Aorta (tissue), 5 donors: Measurements from ENCODE around the gene VAT1L. TPM values are rescaled to one million over a fixed set of nuclear protein-coding genes. Genes with fewer than 3 reads are reported as not detected.

Experiments
- ATAC-seq: fragments of 200-7000 bp; cut with Tn5 transposase; one replicate; pipeline ENCODE4 v1.9.1; 2022; ENCODE audit warnings: moderate library complexity; ENCODE audit not compliant: low FRiP score
- DNase-seq, 2 donors: peaks; one replicate each; pipeline ENCODE4 v3.0.0-alpha.2; 2020
- H3K27ac ChIP-seq, 2 donors: one replicate each; pipeline ENCODE4 v1.5.1; 2013; ENCODE audit warnings: low read length in 2 of 2, mild to moderate bottlenecking in 2 of 2, moderate library complexity in 2 of 2, control low read depth in 1 of 2, inconsistent platforms in 1 of 2, low read depth in 1 of 2
- H3K27me3 ChIP-seq, 2 donors: one replicate each; pipeline ENCODE4 v1.6.1; 2013; ENCODE audit warnings: control low read depth in 1 of 2, low read length in 1 of 2, mild to moderate bottlenecking in 1 of 2, moderate library complexity in 1 of 2; ENCODE audit not compliant: insufficient read depth in 2 of 2, control insufficient read depth in 1 of 2
- H3K36me3 ChIP-seq, 2 donors: one replicate each; pipeline ENCODE4 v1.6.1; 2013; ENCODE audit warnings: control low read depth in 1 of 2, low read length in 1 of 2, mild to moderate bottlenecking in 1 of 2; ENCODE audit not compliant: insufficient read depth in 2 of 2, control insufficient read depth in 1 of 2
- H3K4me1 ChIP-seq, 2 donors: one replicate each; pipeline ENCODE4 v1.6.1; 2013; ENCODE audit warnings: low read length in 2 of 2, control low read depth in 1 of 2, mild to moderate bottlenecking in 1 of 2, moderate library complexity in 1 of 2; ENCODE audit not compliant: insufficient read depth in 2 of 2, control insufficient read depth in 1 of 2
- H3K4me3 ChIP-seq, 2 donors: one replicate each; pipeline ENCODE4 v1.5.1; 2013; ENCODE audit warnings: low read length in 2 of 2, control low read depth in 1 of 2, mild to moderate bottlenecking in 1 of 2
- H3K9me3 ChIP-seq: one replicate; pipeline ENCODE4 v1.6.1; 2013; ENCODE audit warnings: mild to moderate bottlenecking, low read length; ENCODE audit not compliant: control insufficient read depth
- WGBS, 2 donors: extraction: QIAGEN DNeasy Blood & Tissue Kit; methylation state at CpG; one replicate each; pipeline ENCODE4 v1.1.7; 2013; 5-methylcytosine and 5-hydroxymethylcytosine counted together
- intact Hi-C, 2 donors: fragments of 100-400 bp; cut with DNase I; formaldehyde crosslinking; loops; one replicate each; pipeline versions ENCODE4 v1.14.2 to v1.15.0; 2022
- polyA plus RNA-seq, 2 donors: library from polyadenylated mRNA; stranded (reverse); fragments of 200-250 nt; gene quantifications; one replicate each; pipeline ENCODE4 v1.2.3, GENCODE V29; 2013
- total RNA-seq, 2 donors: library from RNA; stranded (reverse); fragmentation: NEBNext Ultra II Directional; extraction: Animal tissue kit (Norgen Biotek cat#: 25700); gene quantifications; one replicate each; pipeline ENCODE4 v1.2.1, GENCODE V29; 2021
- donor health status: healthy with polysubstance abuse.
- donor health status: Bipolar disorder and iron deficiency.
- donor health status: DM: no; HTN: no; CAD: no.
- donor health status: DM: no; HTN: no; CAD: no.
- donor health status: DM: yes; HTN: yes; CAD: no.

The VAT1L gene
- total and polyA plus RNA-seq, 4 donors: 9.3 to 28.4 (median 17.6) TPM

DNA sequence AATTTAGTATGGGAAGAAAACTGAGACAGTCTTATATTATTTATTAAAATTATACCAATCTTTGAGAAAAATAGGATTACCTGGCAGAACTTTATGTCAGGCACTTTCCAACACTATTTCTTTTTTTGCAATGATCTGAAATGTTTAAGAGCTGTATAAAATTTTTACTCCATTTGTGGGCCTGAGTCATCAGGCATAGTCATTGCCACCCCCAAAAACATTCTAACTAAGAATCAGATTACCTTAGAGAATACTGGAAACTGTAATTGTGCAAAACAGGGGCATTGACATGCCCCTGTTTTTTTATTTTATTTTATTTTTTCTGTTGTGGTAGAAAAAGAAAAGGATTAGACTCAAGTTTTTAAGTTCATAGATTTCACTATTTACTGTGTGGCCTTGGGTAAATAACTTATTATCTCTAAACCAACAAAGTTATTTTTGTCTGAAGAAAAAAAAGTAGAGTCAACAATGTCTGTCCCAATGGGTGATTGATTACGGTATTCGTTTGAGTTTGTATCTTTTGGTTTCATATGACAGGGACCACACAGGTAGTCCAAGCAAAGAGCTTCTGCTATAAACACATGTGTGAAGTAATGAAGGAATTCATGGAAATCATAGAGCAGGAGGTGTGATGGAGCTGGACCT is 24.6 kb downstream of the VAT1L start:
- no peaks in the 10 kb centered on the region for H3K27me3 ChIP-seq
- H3K9me3 ChIP-seq: no peaks in the 10 kb centered on the region
- H3K4me3 ChIP-seq: no peak overlapping the region
- ATAC-seq (no peak), DNase-seq (no peak)
- intact Hi-C loops: no loop called here
- H3K27ac ChIP-seq: no peak overlapping the region
- H3K36me3 ChIP-seq: peaks cover 0 to 2% of the 10 kb centered on the region in 2 donors
- H3K4me1 ChIP-seq: no peaks in the 10 kb centered on the region
- WGBS, 2 donors: 35 to 43% methylated on average over 2 of the region's 2 CpGs

DNA sequence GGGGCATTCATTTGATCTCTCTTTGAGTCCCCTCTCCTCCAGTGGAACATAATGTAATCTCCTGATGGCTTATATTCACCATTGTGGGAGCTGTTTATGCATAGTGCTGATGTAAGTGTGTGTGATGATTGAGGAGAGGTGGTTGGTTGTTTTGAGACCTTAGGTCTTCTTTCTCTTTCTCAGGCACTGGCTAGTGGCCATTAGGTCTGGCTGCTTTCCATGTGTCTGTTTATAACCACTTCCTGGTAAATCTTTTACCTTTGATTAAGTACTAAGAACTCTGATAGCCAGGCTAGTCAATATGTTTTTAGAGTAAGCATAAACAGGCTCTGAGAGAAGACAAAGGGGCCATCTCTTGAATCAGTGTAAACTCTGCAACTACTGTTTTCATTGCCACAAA is 27.9 kb downstream of the VAT1L start:
- no peaks in the 10 kb centered on the region for H3K4me1 ChIP-seq
- no peak overlapping the region for H3K27ac ChIP-seq
- H3K9me3 ChIP-seq: no peaks in the 10 kb centered on the region
- H3K36me3 ChIP-seq: peaks cover 0 to 8% of the 10 kb centered on the region in 2 donors
- no peak overlapping the region for H3K4me3 ChIP-seq
- ATAC-seq: no peak
- intact Hi-C loops: no loop called here
- H3K27me3 ChIP-seq: no peaks in the 10 kb centered on the region
- no peak for DNase-seq

DNA sequence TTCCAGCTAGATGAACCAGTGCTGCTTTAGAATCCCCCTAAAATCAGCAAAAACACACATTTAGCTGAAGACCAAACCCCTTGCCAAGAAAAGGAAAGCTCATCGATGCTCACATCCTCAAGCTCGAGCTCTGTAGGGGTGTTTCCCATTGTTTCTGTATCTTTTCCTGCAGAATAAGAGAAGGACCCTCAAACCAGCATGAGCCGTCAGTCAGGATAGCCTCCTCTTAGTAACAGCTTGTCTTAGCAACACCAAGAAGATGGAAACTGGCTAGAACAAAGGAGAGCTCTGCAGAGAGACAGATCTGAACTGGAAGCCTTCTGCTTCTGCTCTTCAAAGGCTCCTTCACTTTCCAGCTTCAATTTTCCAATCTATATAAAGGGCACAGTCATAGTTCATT is 32.0 kb downstream of the VAT1L start:
- no peak for DNase-seq
- Histone ChIP-seq H3K4me1 (peaks cover 0 to 3% of the 10 kb centered on the region in 2 donors), H3K27ac (no peak overlapping the region), H3K27me3 (no peaks in the 10 kb centered on the region), H3K4me3 (no peak overlapping the region), H3K36me3 (peaks cover 0 to 8% of the 10 kb centered on the region in 2 donors), H3K9me3 (no peaks in the 10 kb centered on the region)
- intact Hi-C loops: no loop called here
- WGBS, 2 donors: 80 to 90% methylated on average over 3 of the region's 3 CpGs
- ATAC-seq: no peak

DNA sequence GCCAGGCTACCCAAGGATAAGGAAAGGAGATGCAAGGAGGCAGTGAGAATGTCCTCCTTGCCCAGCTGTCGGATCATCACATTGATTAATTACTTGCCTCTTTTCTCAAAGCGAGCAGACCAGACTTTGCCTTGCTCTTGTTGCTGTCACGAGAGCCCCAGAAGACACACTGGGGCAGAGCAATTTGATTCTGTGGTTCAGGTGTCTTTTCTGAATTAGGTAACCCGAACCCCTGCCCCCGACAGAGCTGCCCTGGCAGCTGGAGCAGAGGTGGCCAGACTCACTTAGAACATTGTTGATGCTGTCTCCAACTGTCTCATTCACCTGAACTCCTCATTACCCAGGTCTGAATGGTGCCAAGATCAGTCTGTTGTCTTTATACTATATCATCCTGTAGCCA is 34.3 kb downstream of the VAT1L start:
- H3K36me3 ChIP-seq: peaks cover 0 to 10% of the 10 kb centered on the region in 2 donors

DNA sequence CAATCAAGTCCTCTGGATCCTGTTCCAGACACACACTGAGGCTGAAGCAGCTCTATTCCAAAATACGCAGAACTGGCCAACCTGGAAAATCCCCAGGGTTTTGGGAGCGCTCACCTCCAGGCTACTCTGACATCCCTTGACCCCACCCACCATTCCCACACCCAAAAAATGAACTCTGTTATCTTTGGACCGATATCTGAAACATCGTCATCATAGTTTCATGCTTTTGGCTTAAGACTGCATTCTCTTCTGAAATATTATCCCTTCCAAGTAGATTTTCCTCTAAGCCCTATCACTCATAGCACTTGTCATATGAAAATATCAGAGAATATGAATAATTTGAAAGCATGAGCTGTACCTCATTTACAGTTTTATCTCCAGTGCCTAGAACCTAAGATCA is 34.7 kb downstream of the VAT1L start:
- 7 to 13% methylated on average over 4 of the region's 4 CpGs for WGBS, 2 donors
- Histone ChIP-seq H3K9me3 (no peaks in the 10 kb centered on the region), H3K27me3 (no peaks in the 10 kb centered on the region), H3K36me3 (peaks cover 0 to 8% of the 10 kb centered on the region in 2 donors), H3K4me1 (peaks cover 0 to 3% of the 10 kb centered on the region in 2 donors), H3K27ac (no peak overlapping the region), H3K4me3 (no peak overlapping the region)
- ATAC-seq (no peak), DNase-seq (no peak)
- intact Hi-C loops: no loop called here

More for the DNA sequence above, 34.3 kb downstream of the VAT1L start:
- intact Hi-C loops: no loop called here
- no peaks in the 10 kb centered on the region for H3K9me3 ChIP-seq
- peaks cover 0 to 3% of the 10 kb centered on the region in 2 donors for H3K4me1 ChIP-seq
- no peaks in the 10 kb centered on the region for H3K27me3 ChIP-seq
- no peak overlapping the region for H3K4me3 ChIP-seq
- ATAC-seq: no peak
- H3K27ac ChIP-seq: no peak overlapping the region
- DNase-seq: no peak
- WGBS, 2 donors: 86 to 88% methylated on average over 5 of the region's 5 CpGs

GRCh38 chr16:77825196-77825595 is 36.8 kb downstream of the VAT1L start:
- DNase-seq (no peak), ATAC-seq (no peak)
- no peaks in the 10 kb centered on the region for H3K9me3 ChIP-seq
- peaks cover 0 to 4% of the 10 kb centered on the region in 2 donors for H3K36me3 ChIP-seq
- H3K4me3 ChIP-seq: no peak overlapping the region
- H3K4me1 ChIP-seq: peaks cover 0 to 3% of the 10 kb centered on the region in 2 donors
- H3K27ac ChIP-seq: no peak overlapping the region
- 84 to 91% methylated on average over 7 of the region's 7 CpGs for whole genome bisulfite sequencing, 2 donors
- intact Hi-C loops: no loop called here
- no peaks in the 10 kb centered on the region for H3K27me3 ChIP-seq

- Histone ChIP-seq H3K4me1 (peaks cover 0 to 3% of the 10 kb centered on the region in 2 donors), H3K9me3 (no peaks in the 10 kb centered on the region), H3K27ac (no peak overlapping the region), H3K36me3 (peaks cover 0 to 2% of the 10 kb centered on the region in 2 donors), H3K4me3 (no peak overlapping the region), H3K27me3 (no peaks in the 10 kb centered on the region)
- intact Hi-C loops: no loop called here
- WGBS, 2 donors: 19 to 34% methylated on average over 3 of the region's 3 CpGs
- no peak for ATAC-seq
- DNase-seq: no peak
Measured at GRCh38 chr16:77827032-77827431, 38.7 kb downstream of the VAT1L start.

GRCh38 chr16:77833921-77834634 is 45.7 kb downstream of the VAT1L start:
- Histone ChIP-seq H3K36me3 (no peaks in the 10 kb centered on the region), H3K27ac (no peak overlapping the region), H3K9me3 (no peaks in the 10 kb centered on the region), H3K4me3 (no peak overlapping the region), H3K4me1 (peaks cover 0 to 2% of the 10 kb centered on the region in 2 donors), H3K27me3 (no peaks in the 10 kb centered on the region)
- no peak for DNase-seq
- 53 to 57% methylated on average over 10 of the region's 10 CpGs for WGBS, 2 donors
- ATAC-seq: no peak
- intact Hi-C loops: no loop called here
